HG03342 (cell line): ENCODE measurements around the gene PPP2R5C.
A peak's percentile ranks its signal among the peaks of the same experiment; 100 is the strongest.
"Not testable (repeated sequence)": the region's sequence is repeated elsewhere in the genome, so short reads cannot be mapped to it uniquely, and the experiment has no call there.

Experiments
- ATAC-seq: cut with Tn5 transposase; IDR thresholded peaks from one replicate; pipeline ENCODE4 v1.9.1; 2021; ENCODE audit warnings: mild to moderate bottlenecking, moderate library complexity; ENCODE audit not compliant: unreplicated experiment

Gene PPP2R5C

GRCh38 chr14:101749756-101750155, 11.8 kb upstream of the PPP2R5C start:
- ATAC-seq = not testable (repeated sequence)

DNA sequence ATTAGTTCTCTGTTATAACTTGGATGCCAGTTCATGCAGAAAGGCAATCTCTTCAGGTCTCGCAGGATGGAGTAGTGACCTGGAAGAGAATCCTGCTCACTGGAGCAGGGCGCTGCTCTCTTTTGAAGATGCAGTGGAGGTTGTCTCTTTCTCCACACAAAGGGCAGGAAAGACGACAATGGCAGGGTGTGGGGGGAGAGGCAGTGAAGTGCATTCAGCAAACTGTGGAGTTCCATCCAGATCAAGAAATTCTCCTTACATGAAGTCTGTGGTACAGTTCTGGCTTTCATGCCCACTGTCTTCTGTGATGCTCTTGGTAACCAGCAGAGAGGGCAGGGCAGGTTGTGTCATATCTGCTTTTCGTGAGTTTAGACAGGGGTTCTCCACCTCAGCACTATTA, 6.6 kb upstream of the PPP2R5C start:
- no peak for ATAC-seq

GRCh38 chr14:101755591-101756324, 5.8 kb upstream of the PPP2R5C start:
- ATAC-seq = no peak

DNA sequence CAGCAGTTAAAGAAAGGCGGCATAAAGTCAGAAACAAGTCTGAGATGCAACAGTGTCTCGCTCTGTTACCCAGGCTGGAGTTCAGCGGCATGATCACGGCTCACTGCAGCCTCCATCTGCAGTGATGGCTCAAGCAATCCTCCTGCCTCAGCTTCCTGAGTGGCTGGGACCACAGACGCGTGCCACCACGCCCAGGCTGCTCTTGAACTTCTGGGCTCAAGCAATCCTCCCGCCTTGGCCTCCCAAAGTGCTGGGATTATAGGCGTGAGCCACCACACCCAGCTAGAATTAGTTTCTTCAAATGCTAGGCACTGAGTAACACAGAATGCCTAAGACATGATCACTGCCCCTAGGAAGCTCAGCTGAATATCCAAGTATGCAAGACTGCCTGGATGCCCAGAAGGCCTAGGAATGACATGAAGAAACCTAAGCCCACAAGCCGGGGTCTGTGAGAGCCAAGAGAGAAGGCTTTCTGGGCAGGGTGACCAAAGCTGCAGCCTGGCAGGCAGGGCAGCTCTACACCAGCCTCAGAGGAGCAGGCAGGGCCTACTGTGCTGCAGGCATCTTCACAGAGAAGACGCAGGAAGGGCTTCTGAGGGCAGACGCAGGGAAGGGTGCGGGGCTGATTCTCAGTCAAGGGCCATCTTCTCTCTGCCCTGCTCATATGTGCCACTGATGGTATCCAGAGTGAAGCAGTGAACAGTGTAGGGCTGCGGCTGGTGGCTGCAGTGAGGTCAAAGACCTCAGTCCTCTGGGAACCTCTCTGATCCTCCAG, 4.3 kb upstream of the PPP2R5C start:
- no peak for ATAC-seq

GRCh38 chr14:101757839-101758211, 3.7 kb upstream of the PPP2R5C start:
- no peak for ATAC-seq

GRCh38 chr14:101758913-101759593, 2.5 kb upstream of the PPP2R5C start:
- no peak for ATAC-seq

GRCh38 chr14:101760138-101761011, 1.1 kb upstream of the PPP2R5C start:
- ATAC-seq = peak; percentile 57

DNA sequence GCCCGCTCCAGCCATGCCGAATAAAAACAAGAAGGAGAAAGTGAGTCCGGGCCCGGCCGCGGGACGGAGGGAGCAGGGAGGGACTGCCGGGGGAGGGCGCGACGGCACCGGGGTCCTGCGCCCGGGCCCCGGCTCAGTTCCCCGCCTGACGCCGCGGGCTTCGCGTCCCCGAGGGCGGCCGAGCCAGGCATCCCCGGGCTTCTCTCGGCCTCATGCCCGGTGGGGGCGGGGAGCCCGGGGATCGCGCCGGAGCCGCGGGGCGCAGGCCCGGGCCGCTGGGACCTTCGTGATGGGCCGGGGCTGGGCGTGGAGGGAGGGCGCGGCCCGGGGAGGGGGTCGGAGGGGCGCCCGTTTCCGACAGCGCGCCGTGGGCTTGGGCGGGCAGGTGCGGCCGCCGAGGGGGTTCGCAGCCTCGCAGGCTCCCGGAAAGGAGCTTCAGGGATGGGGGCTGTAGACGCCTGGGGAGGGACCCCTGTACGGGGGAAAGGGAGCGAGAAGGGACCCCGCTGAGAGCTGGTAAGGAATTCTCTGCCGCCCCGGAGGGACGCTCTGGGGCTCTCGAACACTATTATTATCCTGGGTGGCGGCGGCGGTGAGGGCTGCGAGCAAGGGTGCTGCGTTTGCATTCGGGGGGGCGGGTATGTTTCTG, 496 bp downstream of the PPP2R5C start:
- ATAC-seq = peak; percentile 24

DNA sequence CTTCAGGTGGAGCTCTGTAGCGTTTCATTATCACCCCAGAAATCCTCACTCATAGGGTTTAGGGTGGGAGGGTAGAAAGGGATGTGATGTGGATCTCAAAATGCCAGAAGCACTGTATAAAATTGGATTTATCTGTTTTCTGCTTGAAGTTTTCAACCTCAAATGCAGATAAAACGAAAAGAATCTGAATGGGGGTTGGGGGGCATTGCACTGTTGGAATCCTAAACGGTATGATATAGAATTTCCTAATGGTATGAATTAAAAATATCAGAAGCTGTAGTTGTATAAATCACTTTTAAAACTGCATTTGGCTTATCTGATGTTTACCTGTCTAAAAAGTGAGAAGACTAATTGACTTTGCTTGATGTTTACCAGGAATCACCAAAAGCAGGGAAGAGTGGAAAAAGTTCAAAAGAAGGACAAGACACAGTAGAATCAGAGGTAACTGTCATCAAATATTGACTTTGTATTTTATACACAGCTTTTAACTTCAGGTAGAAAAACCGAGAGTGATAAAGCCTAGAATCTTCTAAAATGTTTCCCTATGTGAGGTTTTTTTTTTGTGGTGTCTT, 1.1 kb downstream of the PPP2R5C start:
- no peak for ATAC-seq

DNA sequence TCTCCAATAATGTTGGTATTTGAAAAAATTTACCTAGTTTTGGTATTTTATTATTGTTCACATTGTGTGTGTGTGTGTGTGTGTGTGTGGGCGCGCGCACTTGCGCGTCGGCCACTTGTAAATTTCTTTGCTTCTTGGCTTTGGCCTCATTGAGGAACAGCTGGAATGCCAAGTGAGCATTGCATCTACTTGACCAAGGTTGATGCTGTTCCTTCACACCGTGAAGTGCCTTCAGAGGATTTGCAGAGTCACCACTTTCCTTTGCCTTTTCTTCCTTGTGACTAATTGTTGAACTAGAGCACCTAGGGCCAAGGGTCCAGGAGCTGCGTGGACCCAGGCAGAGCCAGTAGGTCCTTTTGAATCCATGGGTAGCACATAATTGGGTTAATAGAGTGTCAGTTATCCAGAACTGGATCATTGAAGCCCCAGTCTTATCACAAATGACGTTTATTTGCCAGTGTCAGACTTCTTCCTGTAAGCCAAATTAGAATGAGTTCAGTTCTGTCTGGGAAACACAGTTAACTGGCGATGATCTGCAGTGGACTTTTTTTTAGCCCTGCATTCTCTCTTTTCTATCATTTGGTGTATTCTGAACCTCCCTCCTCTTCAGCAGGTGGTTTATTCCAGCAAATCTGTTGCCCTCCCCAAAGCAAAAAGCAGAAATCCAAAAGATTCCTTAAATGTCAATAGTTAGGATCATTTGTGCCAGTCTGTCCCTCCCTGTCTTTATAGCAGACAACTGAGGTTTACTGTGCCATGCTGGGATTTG, 2.6 kb downstream of the PPP2R5C start:
- ATAC-seq = no peak

- ATAC-seq = no peak
These were observed 6.3 kb downstream of the PPP2R5C start for GRCh38 chr14:101767618-101768362.

DNA sequence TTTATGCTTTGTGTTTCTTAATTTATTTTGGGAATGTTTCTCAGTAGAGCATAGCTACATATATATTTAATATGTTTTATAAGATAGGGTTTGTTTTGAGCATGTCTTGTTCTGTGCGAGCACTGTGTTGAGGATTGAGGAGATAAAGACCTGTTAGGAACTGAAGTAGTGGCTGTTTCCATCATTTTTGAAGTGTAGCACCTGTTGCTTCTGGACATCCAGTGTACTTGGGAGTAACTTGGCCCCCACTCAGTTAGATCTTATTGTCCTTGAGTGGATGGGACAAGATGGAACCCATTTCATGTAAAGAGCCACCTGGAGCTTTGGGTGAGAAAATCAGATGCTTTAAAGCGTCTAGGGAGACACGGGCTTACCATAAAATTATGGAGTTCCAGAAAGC, 8.7 kb downstream of the PPP2R5C start:
- no peak for ATAC-seq

DNA sequence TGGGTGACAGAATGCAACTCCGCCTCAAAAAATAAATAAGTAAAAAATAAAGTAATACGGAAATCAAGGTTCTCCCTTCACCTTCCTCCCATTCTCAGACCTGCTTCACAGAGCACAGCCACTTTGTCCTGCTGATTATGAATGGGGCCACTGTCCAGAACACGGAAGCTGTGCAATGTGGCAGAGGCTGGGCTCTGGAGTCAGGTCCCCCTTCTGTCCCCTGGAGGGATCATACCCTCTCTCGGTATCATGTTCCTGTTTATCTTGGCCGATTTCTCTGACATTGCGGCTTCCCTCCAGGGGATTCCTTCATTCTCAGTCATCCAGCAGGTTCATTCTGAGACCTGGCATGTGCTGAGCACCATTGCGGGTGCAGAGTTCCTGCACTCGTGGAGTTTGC, 11.3 kb downstream of the PPP2R5C start:
- no peak for ATAC-seq

GRCh38 chr14:101773378-101773777, 11.9 kb downstream of the PPP2R5C start:
- no peak for ATAC-seq

DNA sequence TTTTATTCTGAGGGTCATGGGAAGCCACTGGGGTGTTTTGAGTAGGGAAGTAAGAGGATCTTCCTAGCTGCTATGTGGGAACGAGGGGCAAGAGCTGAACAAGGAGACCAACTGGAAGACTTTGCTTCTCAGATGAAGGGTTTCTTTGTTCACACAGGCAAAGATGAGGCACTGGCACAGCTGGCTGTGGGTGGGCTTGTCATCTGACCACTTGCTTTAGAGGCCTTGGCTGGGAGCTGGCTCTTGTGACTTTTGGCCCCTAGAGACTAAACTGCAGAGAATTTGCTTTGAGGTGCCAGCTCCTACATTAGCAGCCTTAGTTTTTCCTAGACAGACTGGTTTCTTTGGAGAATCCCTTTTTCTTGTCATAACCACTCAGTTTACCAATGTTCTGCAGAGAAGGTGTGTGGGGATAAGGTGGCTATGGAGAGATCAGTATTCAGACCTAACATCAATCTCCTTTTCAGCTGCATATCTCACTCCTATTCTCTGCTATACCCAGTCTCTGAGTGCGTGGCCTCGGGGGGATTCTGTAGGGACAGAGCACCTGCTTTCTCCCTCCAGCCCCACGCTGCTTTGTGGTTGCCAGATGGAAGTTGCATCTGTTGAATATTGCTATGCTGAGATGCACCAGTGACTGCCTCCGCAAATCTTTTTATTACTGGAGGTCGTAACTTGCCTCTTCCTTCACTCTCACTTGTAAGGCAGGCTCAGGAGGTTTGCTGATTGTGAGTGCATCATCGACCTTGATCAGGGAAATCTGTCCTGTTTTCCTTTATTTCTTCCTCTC, 12.7 kb downstream of the PPP2R5C start:
- ATAC-seq = no peak

DNA sequence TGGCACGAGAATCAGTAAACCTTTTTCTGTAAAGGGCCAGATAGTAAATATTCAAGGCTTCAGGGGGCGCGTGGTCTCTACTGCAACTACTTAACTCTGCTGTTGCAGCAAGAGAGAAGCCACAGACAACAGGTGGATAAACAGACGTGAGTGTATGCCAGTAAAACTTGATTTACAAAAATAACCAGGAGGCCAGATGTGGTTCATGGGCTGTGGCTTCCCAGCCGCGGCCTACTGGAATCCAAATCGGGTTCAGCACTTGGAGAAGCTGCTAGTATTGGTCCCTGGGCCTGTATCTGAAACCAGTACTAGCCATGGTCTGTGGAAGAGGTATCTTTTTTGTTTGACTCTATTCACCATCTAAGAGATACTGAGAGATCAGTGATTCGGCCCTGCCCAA, 13.3 kb downstream of the PPP2R5C start:
- ATAC-seq = no peak

DNA sequence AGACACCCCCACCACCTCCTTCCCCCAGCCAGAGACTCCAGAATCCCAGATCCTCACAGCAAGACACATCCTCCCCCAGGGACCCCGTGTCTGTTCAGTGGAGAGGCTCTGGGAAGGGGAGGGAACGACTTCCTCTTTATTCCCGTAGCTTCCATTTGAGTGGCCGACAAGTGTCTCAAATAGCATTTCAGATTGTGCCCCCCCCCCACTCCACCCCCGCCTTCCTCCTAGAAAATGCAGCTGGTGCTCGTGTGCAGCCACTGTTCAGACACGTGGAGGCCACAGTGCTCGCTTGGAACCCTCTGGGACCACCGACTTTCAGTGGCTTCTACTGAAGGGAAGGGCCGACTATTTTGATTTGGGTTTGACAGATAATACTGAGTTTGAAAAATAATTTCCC, 14.3 kb downstream of the PPP2R5C start:
- ATAC-seq = no peak

DNA sequence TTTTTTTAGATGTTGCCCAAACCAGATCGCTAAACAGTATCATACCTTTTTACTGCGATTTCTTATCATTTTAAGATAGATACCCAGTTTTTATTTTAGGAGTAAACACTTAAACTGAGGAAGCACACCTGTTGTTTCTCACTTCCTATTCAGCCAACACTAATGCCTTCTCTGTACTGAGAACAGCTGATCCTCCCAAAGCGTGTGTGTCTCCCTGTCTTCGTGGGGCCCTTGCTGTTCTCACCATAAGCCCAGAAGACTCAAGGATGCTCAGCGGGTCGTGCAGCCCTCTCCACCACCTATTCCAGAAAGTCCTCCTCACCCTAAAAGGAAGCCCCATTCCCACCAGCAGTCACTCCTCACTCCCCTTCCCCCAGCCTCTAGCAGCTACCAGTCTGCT, 14.8 kb downstream of the PPP2R5C start:
- no peak for ATAC-seq
